ENCODE data around the gene SUMO3. TPM values are rescaled to one million over a fixed set of nuclear protein-coding genes. Genes with fewer than 3 reads are reported as not detected.

SUMO3 gene
- total RNA-seq, 1 donor from 2014 or later, result 66.0 TPM

DNA sequence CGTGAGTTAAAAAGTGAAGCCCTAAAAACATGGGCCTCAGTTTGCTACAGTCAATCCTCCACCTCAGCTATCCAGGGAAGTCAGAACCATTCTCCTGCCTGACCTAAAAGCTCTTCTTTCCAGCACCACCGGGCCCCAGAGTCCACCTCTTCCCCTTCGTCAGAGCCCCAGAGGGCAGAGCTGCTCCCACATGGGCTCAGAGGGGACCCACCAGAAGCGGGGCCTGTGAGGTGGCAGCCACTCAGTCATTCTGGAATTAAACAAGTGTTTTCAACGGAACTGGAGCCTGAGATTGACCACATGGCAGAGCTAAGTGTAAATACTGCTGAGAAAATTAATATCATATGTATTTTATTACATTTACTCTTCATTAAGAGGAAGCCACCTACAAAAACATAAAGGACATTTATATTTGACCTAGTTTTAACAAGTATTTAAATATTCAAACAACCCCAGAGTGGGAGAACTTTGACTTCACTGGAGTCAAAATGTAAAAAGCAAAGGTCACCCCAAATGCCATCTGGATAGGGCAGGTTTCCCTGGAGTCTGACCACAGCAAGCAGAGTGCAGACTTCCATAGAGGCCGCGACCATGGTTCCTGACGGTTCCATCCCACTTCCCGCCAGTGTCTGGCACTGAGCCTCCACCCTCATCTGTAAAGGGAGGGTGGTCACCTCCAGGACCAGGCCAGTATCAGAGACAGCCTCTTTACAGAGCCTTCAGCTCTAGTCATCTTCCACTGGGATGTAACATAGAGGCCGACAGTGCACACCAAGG lies 1.8 kb downstream of the SUMO3 start:
- DNase-seq (no peak), ATAC-seq (ENCODE audit: low read depth) (no peak)
- H3K4me3 Mint-ChIP-seq, result peak overlapping the region; percentile 66
- CTCF ChIA-PET, result interaction anchor here (0.8 to 1.0 kb wide), 2 partner anchors 14 to 22 kb away, joined by 3 read pairs; partner anchors contain the start of gene UBE2G2
- H3K36me3 Mint-ChIP-seq (ENCODE audit: low read depth), result peaks cover 20% of the 10 kb centered on the region
- POLR2A ChIA-PET, result interaction anchor here (0.6 to 1.3 kb wide), 3 partner anchors 11 to 125 kb away, joined by 3 to 7 read pairs (median 5); partner anchors contain the start of gene UBE2G2
- TF ChIP-seq, protein P1, sequence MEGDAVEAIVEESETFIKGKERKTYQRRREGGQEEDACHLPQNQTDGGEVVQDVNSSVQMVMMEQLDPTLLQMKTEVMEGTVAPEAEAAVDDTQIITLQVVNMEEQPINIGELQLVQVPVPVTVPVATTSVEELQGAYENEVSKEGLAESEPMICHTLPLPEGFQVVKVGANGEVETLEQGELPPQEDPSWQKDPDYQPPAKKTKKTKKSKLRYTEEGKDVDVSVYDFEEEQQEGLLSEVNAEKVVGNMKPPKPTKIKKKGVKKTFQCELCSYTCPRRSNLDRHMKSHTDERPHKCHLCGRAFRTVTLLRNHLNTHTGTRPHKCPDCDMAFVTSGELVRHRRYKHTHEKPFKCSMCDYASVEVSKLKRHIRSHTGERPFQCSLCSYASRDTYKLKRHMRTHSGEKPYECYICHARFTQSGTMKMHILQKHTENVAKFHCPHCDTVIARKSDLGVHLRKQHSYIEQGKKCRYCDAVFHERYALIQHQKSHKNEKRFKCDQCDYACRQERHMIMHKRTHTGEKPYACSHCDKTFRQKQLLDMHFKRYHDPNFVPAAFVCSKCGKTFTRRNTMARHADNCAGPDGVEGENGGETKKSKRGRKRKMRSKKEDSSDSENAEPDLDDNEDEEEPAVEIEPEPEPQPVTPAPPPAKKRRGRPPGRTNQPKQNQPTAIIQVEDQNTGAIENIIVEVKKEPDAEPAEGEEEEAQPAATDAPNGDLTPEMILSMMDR (IDR thresholded peaks at IDR 0.05), result no peak
- no peaks in the 10 kb centered on the region for H3K9me3 Mint-ChIP-seq
- intact Hi-C loops (cut with micrococcal nuclease), result loop anchor here (2.0 to 10.0 kb wide), 4 partner anchors 116 to 477 kb away; partner anchors contain the start of genes ADARB1, CFAP410 and POFUT2
- H3K27ac Mint-ChIP-seq, result peak overlapping the region; percentile 53
- H3K4me1 Mint-ChIP-seq, result peaks cover 12% of the 10 kb centered on the region
- no peaks in the 10 kb centered on the region for H3K27me3 Mint-ChIP-seq

DNA sequence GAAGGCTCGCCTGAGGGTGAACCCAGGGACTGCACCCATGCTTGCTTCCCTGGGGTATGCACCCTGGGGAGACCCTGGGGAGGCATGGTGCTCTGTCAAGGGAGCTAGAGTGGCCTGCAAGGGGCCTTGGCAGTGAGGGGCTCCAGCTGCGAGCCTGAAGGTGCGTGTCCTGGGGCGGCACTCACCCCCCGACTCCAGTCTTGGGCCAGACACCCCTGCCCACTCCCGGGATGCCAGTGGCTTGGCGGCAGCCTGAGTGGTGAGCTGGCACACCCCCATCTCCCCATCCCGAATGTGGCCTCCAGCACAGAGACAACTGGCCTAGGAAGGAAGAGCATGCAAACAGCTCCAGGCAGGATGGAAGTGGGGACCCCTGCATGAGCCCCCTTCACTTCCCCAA lies 2.6 kb downstream of the SUMO3 start:
- TF ChIP-seq, protein P1 (IDR thresholded peaks at IDR 0.05), result no peak
- ChIA-PET POLR2A (interaction anchor here (1.0 to 1.3 kb wide), 2 partner anchors 10 to 14 kb away, joined by 3 to 7 read pairs; partner anchors contain the start of gene UBE2G2), CTCF (interaction anchor here (1.0 kb wide), 1 partner anchor 14 kb away, joined by 3 read pairs; the partner anchor contains the start of gene UBE2G2)
- Mint-ChIP-seq H3K4me3 (no peak overlapping the region), H3K36me3 (ENCODE audit: low read depth) (peaks cover 28% of the 10 kb centered on the region), H3K27ac (no peak overlapping the region), H3K9me3 (no peaks in the 10 kb centered on the region), H3K27me3 (no peaks in the 10 kb centered on the region), H3K4me1 (peaks cover 14% of the 10 kb centered on the region)
- DNase-seq (no peak), ATAC-seq (ENCODE audit: low read depth) (no peak)
- intact Hi-C loops (cut with micrococcal nuclease), result loop anchor here (5.0 to 10.0 kb wide), 3 partner anchors 117 to 472 kb away; partner anchors contain the start of genes ADARB1 and POFUT2

DNA sequence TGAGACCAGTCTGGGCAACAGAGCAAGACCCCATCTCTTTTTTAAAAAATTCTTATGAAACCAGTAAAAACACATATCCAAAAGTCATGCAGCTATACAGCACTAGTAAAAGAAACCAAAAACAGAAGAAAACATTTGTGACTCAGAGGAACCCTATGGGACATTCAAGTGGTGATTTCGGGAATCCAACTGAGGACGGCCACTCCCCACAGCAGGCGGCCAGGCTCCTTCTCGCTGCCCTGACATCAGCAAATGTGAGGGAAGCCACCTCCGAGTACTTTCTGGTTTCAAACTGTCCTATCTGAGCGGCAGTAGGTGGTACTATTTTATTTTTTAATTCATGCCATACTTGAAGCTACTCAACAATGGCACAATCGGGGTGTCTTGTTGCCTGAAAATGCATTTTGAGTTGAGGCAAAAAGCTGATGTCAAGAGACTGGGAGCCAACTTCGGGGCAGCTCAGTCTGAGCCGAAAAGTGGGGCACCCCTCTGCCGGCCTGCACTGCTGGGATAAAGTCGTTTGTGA lies 3.3 kb downstream of the SUMO3 start:
- no peaks in the 10 kb centered on the region for H3K9me3 Mint-ChIP-seq
- ATAC-seq (ENCODE audit: low read depth), result no peak
- TF ChIP-seq, protein P1 (IDR thresholded peaks at IDR 0.05), result no peak
- peaks cover 14% of the 10 kb centered on the region for H3K4me1 Mint-ChIP-seq
- ChIA-PET CTCF (interaction anchor here (1.0 kb wide), 1 partner anchor 13 kb away, joined by 3 read pairs; the partner anchor contains the start of gene UBE2G2), POLR2A (interaction anchor here (1.3 kb wide), 1 partner anchor 10 kb away, joined by 3 read pairs; no protein-coding TSS in a partner anchor)
- DNase-seq, result no peak
- H3K27ac Mint-ChIP-seq, result no peak overlapping the region
- peaks cover 34% of the 10 kb centered on the region for H3K36me3 Mint-ChIP-seq (ENCODE audit: low read depth)
- H3K4me3 Mint-ChIP-seq, result no peak overlapping the region
- intact Hi-C loops (cut with micrococcal nuclease), result loop anchor here (5.0 to 10.0 kb wide), 3 partner anchors 118 to 473 kb away; partner anchors contain the start of genes ADARB1 and POFUT2
- no peaks in the 10 kb centered on the region for H3K27me3 Mint-ChIP-seq

DNA sequence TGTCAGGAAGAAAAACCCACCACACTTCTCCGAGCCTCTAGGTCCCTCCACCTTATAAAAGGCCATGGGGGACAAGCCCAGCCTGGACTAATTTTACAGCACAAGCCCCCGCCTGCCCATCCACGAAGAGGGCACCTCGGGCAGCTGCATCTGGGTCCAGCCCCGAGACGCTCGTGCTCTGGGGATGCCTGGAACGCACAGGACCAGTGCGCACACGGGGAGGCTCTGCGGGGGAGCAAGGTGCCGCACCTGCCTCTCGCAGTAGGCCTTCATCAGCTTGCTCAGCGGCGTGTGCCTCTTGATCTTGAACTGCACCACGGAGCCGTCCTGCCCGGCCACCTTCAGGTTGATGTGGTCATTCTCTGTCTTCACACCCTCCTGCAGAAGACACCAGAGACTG lies 4.1 kb downstream of the SUMO3 start:
- Mint-ChIP-seq H3K4me3 (no peak overlapping the region), H3K27me3 (no peaks in the 10 kb centered on the region), H3K27ac (no peak overlapping the region), H3K36me3 (ENCODE audit: low read depth) (peaks cover 42% of the 10 kb centered on the region), H3K9me3 (no peaks in the 10 kb centered on the region), H3K4me1 (peaks cover 14% of the 10 kb centered on the region)
- POLR2A ChIA-PET, result interaction anchor here (0.5 kb wide), 1 partner anchor 70 kb away, joined by 4 read pairs; no protein-coding TSS in a partner anchor
- DNase-seq (no peak), ATAC-seq (ENCODE audit: low read depth) (no peak)
- intact Hi-C loops (cut with micrococcal nuclease), result loop anchor here (10.0 kb wide), 1 partner anchor 261 kb away; the partner anchor contains the start of gene ADARB1
- TF ChIP-seq, protein P1 (IDR thresholded peaks at IDR 0.05), result no peak
- CTCF ChIA-PET, result no interaction called here

Measured in activated B cell treated with CpG ODN at 0.5 μM for 24 hours (primary cell).